NCI-H510A treated with DMSO at 0.1 percent for 48 hours (cell line): Measurements from ENCODE around the gene PDGFRA.

Experiments
- DNase-seq: peaks from one replicate; lab custom pipeline; 2025; lab: John Stamatoyannopoulos, UW

PDGFRA gene

GRCh38 chr4:54255881-54256280 is 26.8 kb downstream of the PDGFRA start:
- no peak for DNase-seq

GRCh38 chr4:54256491-54257486 is 27.7 kb downstream of the PDGFRA start:
- no peak for DNase-seq

- DNase-seq: no peak
Measured at GRCh38 chr4:54265366-54265765, 36.3 kb downstream of the PDGFRA start.

- no peak for DNase-seq
Measured at GRCh38 chr4:54268151-54268550, 39.1 kb downstream of the PDGFRA start.

- DNase-seq: no peak
Measured at GRCh38 chr4:54271464-54271863, 42.4 kb downstream of the PDGFRA start.

- DNase-seq: no peak
Measured at GRCh38 chr4:54272051-54272450, 43.0 kb downstream of the PDGFRA start.

GRCh38 chr4:54274264-54274663 is 45.2 kb downstream of the PDGFRA start:
- no peak for DNase-seq

GRCh38 chr4:54274795-54275665 is 45.9 kb downstream of the PDGFRA start:
- no peak for DNase-seq

- no peak for DNase-seq
Measured at GRCh38 chr4:54276641-54277430, 47.7 kb downstream of the PDGFRA start.

- DNase-seq: no peak
Measured at GRCh38 chr4:54277691-54278090, 48.6 kb downstream of the PDGFRA start.

GRCh38 chr4:54278216-54278615 is 49.1 kb downstream of the PDGFRA start:
- no peak for DNase-seq

GRCh38 chr4:54281054-54281766 is 52.1 kb downstream of the PDGFRA start:
- DNase-seq: no peak

GRCh38 chr4:54282837-54283236 is 53.7 kb downstream of the PDGFRA start:
- DNase-seq: no peak

GRCh38 chr4:54289316-54289715 is 60.2 kb downstream of the PDGFRA start:
- no peak for DNase-seq

- DNase-seq: no peak
Measured at GRCh38 chr4:54290980-54291379, 61.9 kb downstream of the PDGFRA start.

GRCh38 chr4:54296548-54297203 is 67.6 kb downstream of the PDGFRA start:
- DNase-seq: no peak

- DNase-seq: no peak
Measured at GRCh38 chr4:54308110-54308509, 79.0 kb downstream of the PDGFRA start.

GRCh38 chr4:54315561-54316538 is 86.8 kb downstream of the PDGFRA start:
- DNase-seq: no peak

- no peak for DNase-seq
Measured at GRCh38 chr4:54317690-54318089, 88.6 kb downstream of the PDGFRA start.

GRCh38 chr4:54318904-54319303 is 89.8 kb downstream of the PDGFRA start:
- no peak for DNase-seq
